Liver (tissue), 3 donors: ENCODE results near the gene SNX5.

Experiments
- ATF3 ChIP-seq: IDR thresholded peaks from 2 replicates; pipeline ENCODE4 v1.6.1; 2016; ENCODE audit warnings: antibody characterized with exemption
- EGR1 ChIP-seq, 2 donors: IDR thresholded peaks; 2 replicates each; pipeline ENCODE4 v1.6.1; 2016 to 2018; ENCODE audit warnings: antibody characterized with exemption in 2 of 2, low read depth in 2 of 2
- GABPA ChIP-seq, 2 donors: IDR thresholded peaks in 1 of 2; conservative IDR thresholded peaks in 1 of 2; 2 replicates each; pipeline ENCODE4 v1.6.1; 2016; ENCODE audit warnings: antibody characterized with exemption in 2 of 2, mild to moderate bottlenecking in 1 of 2, moderate library complexity in 1 of 2
- HNF4G ChIP-seq: IDR thresholded peaks from 2 replicates; pipeline ENCODE4 v1.6.1; 2016; ENCODE audit warnings: antibody characterized with exemption
- JUND ChIP-seq, 2 donors: IDR thresholded peaks; 2 replicates each; pipeline ENCODE4 v1.6.1; 2016; ENCODE audit warnings: antibody characterized with exemption in 2 of 2
- RAD21 ChIP-seq, 2 donors: IDR thresholded peaks; 2 replicates each; pipeline ENCODE4 v1.6.1; 2016; ENCODE audit warnings: antibody characterized with exemption in 2 of 2, mild to moderate bottlenecking in 2 of 2
- REST ChIP-seq: IDR thresholded peaks from 2 replicates; pipeline ENCODE4 v1.6.1; 2016; ENCODE audit warnings: antibody characterized with exemption, mild to moderate bottlenecking
- RXRA ChIP-seq, 2 donors: IDR thresholded peaks; 2 replicates each; pipeline ENCODE4 v1.6.1; 2017 to 2018; ENCODE audit warnings: antibody characterized with exemption in 2 of 2, mild to moderate bottlenecking in 1 of 2
- TAF1 ChIP-seq: conservative IDR thresholded peaks from 2 replicates; pipeline ENCODE4 v1.6.1; 2016; ENCODE audit warnings: antibody characterized with exemption, mild to moderate bottlenecking
- YY1 ChIP-seq: IDR thresholded peaks from 2 replicates; pipeline ENCODE4 v1.6.1; 2016; ENCODE audit warnings: antibody characterized with exemption, mild to moderate bottlenecking
- TF ChIP-seq, protein P1 (sequence below): fragments of 150-350 bp; IDR thresholded peaks from 2 replicates; pipeline ENCODE4 v1.5.1; 2017; ENCODE audit warnings: improper control_type of control experiment, low read depth, low read length; ENCODE audit not compliant: missing input control
- TF ChIP-seq, protein P2 (sequence below): IDR thresholded peaks from 2 replicates; pipeline ENCODE4 v1.6.1; 2016; ENCODE audit warnings: antibody characterized with exemption
- TF ChIP-seq, protein P3 (sequence below): IDR thresholded peaks from 2 replicates; pipeline ENCODE4 v1.6.1; 2016; ENCODE audit warnings: antibody characterized with exemption
- donor health status: healthy.
- donor health status: healthy.

DNA sequence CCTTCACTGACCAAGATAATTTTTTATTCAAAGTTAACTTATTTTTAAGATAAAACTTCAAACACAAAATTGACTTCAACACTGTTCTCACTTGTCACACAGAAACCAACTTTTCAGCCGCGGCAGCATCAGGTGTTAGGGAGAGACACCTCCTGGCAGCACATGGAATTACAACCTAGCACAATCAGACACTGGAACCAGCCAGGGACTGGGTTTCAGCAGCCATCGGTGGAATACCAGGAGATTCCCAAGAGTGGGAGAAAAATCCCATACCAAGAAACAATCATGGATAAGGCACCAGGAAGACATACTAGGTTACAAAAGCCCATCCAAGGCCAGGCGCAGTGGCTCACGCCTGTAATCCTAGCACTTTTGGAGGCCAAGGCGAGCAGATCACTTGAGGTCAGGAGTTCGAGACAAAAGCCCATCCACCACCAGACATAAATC, 70.0 kb downstream of the SNX5 start:
- TF ChIP-seq, protein P1, sequence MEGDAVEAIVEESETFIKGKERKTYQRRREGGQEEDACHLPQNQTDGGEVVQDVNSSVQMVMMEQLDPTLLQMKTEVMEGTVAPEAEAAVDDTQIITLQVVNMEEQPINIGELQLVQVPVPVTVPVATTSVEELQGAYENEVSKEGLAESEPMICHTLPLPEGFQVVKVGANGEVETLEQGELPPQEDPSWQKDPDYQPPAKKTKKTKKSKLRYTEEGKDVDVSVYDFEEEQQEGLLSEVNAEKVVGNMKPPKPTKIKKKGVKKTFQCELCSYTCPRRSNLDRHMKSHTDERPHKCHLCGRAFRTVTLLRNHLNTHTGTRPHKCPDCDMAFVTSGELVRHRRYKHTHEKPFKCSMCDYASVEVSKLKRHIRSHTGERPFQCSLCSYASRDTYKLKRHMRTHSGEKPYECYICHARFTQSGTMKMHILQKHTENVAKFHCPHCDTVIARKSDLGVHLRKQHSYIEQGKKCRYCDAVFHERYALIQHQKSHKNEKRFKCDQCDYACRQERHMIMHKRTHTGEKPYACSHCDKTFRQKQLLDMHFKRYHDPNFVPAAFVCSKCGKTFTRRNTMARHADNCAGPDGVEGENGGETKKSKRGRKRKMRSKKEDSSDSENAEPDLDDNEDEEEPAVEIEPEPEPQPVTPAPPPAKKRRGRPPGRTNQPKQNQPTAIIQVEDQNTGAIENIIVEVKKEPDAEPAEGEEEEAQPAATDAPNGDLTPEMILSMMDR: peak; percentile 96
- TF ChIP-seq GABPA (IDR thresholded peaks at IDR 0.05 in 1 of 2, conservative IDR thresholded peaks at IDR 0.05 in 1 of 2): no peak
- TF ChIP-seq, protein P2, sequence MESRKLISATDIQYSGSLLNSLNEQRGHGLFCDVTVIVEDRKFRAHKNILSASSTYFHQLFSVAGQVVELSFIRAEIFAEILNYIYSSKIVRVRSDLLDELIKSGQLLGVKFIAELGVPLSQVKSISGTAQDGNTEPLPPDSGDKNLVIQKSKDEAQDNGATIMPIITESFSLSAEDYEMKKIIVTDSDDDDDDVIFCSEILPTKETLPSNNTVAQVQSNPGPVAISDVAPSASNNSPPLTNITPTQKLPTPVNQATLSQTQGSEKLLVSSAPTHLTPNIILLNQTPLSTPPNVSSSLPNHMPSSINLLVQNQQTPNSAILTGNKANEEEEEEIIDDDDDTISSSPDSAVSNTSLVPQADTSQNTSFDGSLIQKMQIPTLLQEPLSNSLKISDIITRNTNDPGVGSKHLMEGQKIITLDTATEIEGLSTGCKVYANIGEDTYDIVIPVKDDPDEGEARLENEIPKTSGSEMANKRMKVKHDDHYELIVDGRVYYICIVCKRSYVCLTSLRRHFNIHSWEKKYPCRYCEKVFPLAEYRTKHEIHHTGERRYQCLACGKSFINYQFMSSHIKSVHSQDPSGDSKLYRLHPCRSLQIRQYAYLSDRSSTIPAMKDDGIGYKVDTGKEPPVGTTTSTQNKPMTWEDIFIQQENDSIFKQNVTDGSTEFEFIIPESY: no peak
- no peak for TF ChIP-seq JUND (IDR thresholded peaks at IDR 0.05)
- TF ChIP-seq TAF1: no peak
- TF ChIP-seq ATF3: no peak
- TF ChIP-seq YY1: no peak
- no peak for TF ChIP-seq REST
- TF ChIP-seq RAD21 (IDR thresholded peaks at IDR 0.05): peak; percentile 100
- TF ChIP-seq RXRA (IDR thresholded peaks at IDR 0.05): peak in 1 of 2 donors; percentile 44
- TF ChIP-seq HNF4G: no peak
- TF ChIP-seq, protein P3, sequence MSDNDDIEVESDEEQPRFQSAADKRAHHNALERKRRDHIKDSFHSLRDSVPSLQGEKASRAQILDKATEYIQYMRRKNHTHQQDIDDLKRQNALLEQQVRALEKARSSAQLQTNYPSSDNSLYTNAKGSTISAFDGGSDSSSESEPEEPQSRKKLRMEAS: no peak
- TF ChIP-seq EGR1 (IDR thresholded peaks at IDR 0.05; ENCODE audit: low read depth in 2 of 2): no peak
